ENCODE results near the gene OSBPL5.

The OSBPL5 gene

GRCh38 chr11:3162410-3163240, 2.5 kb downstream of the OSBPL5 start:
- DNase-seq = no peak

GRCh38 chr11:3161720-3162409, 3.2 kb downstream of the OSBPL5 start:
- DNase-seq = no peak

- no peak for DNase-seq
Measured at GRCh38 chr11:3161309-3161708, 3.8 kb downstream of the OSBPL5 start.

GRCh38 chr11:3160252-3161031, 4.7 kb downstream of the OSBPL5 start:
- peak; percentile 93 for DNase-seq

- peak; percentile 24 for DNase-seq
Measured at GRCh38 chr11:3159296-3160190, 5.6 kb downstream of the OSBPL5 start.

- DNase-seq = no peak
Measured at GRCh38 chr11:3158821-3159220, 6.3 kb downstream of the OSBPL5 start.

GRCh38 chr11:3158131-3158591, 6.9 kb downstream of the OSBPL5 start:
- no peak for DNase-seq

- no peak for DNase-seq
Measured at GRCh38 chr11:3157381-3158130, 7.6 kb downstream of the OSBPL5 start.

- no peak for DNase-seq
Measured at GRCh38 chr11:3156661-3157311, 8.3 kb downstream of the OSBPL5 start.

GRCh38 chr11:3156282-3156660, 8.8 kb downstream of the OSBPL5 start:
- DNase-seq = peak; percentile 76

GRCh38 chr11:3155691-3156258, 9.3 kb downstream of the OSBPL5 start:
- peak; percentile 62 for DNase-seq

GRCh38 chr11:3155216-3155615, 9.9 kb downstream of the OSBPL5 start:
- no peak for DNase-seq

- DNase-seq = no peak
Measured at GRCh38 chr11:3154001-3154599, 11.0 kb downstream of the OSBPL5 start.

GRCh38 chr11:3153291-3153861, 11.7 kb downstream of the OSBPL5 start:
- DNase-seq = peak; percentile 64

GRCh38 chr11:3152471-3153110, 12.5 kb downstream of the OSBPL5 start:
- no peak for DNase-seq

- DNase-seq = no peak
Measured at GRCh38 chr11:3150726-3151125, 14.4 kb downstream of the OSBPL5 start.

- DNase-seq = no peak
Measured at GRCh38 chr11:3149852-3150188, 15.3 kb downstream of the OSBPL5 start.

- DNase-seq = no peak
Measured at GRCh38 chr11:3148990-3149851, 15.9 kb downstream of the OSBPL5 start.
